ENCODE results near the gene CDH4.

CDH4 gene

DNA sequence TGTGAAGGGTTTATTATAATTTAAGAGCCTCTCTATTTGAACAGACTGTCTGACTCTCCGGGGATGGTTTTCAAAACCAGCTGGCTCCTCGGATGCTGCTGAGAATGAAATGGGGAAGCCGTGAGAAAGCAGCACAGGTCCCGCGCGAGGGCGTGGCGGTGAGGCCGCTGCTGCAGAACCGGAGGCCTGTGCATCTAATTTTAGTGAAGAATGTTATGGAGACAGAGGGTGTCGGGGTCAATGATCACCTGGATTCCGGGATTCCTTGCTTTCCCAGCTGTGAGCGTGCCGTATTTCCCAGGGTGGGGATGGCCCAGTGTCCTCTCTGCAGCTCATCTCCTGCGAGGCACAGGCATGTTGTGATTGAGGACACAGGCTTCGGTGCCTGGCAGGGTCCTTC, 348.0 kb downstream of the CDH4 start:
- no peak overlapping the region for H3K27ac ChIP-seq
- peaks cover 4% of the 10 kb centered on the region for H3K9me3 ChIP-seq
- no peaks in the 10 kb centered on the region for H3K4me1 ChIP-seq (ENCODE audit: control insufficient read depth in 1 of 2, insufficient read depth in 1 of 2, low read depth in 1 of 2, low read length in 1 of 2)
- H3K36me3 ChIP-seq = no peaks in the 10 kb centered on the region
- no peak overlapping the region for H3K4me3 ChIP-seq (ENCODE audit: low read depth in 1 of 2, low read length in 1 of 2)
- TF ChIP-seq, protein P1, sequence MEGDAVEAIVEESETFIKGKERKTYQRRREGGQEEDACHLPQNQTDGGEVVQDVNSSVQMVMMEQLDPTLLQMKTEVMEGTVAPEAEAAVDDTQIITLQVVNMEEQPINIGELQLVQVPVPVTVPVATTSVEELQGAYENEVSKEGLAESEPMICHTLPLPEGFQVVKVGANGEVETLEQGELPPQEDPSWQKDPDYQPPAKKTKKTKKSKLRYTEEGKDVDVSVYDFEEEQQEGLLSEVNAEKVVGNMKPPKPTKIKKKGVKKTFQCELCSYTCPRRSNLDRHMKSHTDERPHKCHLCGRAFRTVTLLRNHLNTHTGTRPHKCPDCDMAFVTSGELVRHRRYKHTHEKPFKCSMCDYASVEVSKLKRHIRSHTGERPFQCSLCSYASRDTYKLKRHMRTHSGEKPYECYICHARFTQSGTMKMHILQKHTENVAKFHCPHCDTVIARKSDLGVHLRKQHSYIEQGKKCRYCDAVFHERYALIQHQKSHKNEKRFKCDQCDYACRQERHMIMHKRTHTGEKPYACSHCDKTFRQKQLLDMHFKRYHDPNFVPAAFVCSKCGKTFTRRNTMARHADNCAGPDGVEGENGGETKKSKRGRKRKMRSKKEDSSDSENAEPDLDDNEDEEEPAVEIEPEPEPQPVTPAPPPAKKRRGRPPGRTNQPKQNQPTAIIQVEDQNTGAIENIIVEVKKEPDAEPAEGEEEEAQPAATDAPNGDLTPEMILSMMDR (IDR thresholded peaks at IDR 0.05) = no peak
- H3K27me3 ChIP-seq = no peaks in the 10 kb centered on the region

DNA sequence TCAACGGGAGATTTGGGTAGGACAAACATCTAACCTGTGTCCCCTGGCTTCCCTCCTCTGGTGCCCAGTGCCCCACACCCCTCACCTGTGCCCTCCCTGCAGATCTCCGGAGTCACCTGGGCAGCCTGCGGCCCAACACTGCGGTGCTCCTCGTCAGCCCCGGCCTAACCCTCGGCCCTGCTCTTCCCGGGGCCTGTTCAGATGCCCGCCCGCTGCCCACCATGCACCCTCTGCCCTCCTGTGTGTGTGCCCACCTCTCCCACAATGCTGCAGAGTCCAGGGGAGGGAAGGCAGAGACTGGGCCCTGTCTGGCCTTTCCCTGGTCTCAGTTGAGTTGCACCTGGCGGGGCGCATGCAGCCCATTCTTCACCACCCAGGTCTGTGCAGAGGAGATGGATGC, 349.3 kb downstream of the CDH4 start:
- no peaks in the 10 kb centered on the region for H3K27me3 ChIP-seq
- H3K36me3 ChIP-seq = no peaks in the 10 kb centered on the region
- TF ChIP-seq, protein P1 (IDR thresholded peaks at IDR 0.05) = no peak
- H3K27ac ChIP-seq = no peak overlapping the region
- H3K9me3 ChIP-seq = peaks cover 4% of the 10 kb centered on the region
- H3K4me1 ChIP-seq (ENCODE audit: control insufficient read depth in 1 of 2, insufficient read depth in 1 of 2, low read depth in 1 of 2, low read length in 1 of 2) = no peaks in the 10 kb centered on the region
- no peak overlapping the region for H3K4me3 ChIP-seq (ENCODE audit: low read depth in 1 of 2, low read length in 1 of 2)

DNA sequence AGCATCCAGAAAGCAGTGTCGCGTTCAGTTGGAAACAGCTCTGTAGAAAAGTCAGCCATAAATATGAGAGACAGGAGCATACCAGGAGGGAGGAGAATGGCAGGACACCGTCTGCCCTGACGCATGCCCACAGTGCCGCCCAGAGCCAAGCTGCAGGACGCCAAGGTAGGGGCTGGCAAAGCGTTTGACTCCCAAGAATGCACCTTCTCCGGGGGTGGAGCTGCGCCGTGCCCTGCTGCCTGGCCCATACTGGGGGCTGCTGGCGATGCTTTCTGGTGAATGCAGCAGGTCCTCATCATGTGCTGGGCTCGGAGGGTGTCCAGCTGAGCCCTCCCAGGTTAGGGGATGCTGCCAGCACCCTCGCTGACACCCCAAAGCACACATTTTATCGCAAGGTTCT, 349.8 kb downstream of the CDH4 start:
- Histone ChIP-seq H3K27ac (no peak overlapping the region), H3K27me3 (no peaks in the 10 kb centered on the region), H3K4me1 (ENCODE audit: control insufficient read depth in 1 of 2, insufficient read depth in 1 of 2, low read depth in 1 of 2, low read length in 1 of 2) (no peaks in the 10 kb centered on the region), H3K9me3 (peaks cover 4% of the 10 kb centered on the region), H3K36me3 (no peaks in the 10 kb centered on the region), H3K4me3 (ENCODE audit: low read depth in 1 of 2, low read length in 1 of 2) (no peak overlapping the region)
- TF ChIP-seq, protein P1 (IDR thresholded peaks at IDR 0.05) = no peak

DNA sequence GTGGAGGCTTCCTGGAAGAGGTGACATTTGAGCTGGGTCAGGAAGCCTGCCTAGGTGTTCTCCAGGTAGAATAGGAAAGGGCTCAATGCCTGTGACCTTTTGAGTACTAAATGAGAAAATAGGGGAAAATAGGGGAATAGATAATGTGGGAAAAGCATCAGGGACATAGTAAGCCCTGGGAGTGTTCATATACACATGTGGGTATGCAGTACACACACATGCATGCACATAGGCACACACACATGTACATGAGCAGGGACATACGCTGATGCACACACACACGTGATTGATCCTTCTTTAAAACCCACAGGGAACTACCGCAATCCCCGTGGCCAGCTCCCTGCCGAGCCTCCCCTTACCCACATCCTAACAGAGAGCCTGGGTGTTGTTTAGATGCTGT, 351.7 kb downstream of the CDH4 start:
- Histone ChIP-seq H3K27me3 (no peaks in the 10 kb centered on the region), H3K27ac (no peak overlapping the region), H3K9me3 (peaks cover 4% of the 10 kb centered on the region), H3K4me1 (ENCODE audit: control insufficient read depth in 1 of 2, insufficient read depth in 1 of 2, low read depth in 1 of 2, low read length in 1 of 2) (no peaks in the 10 kb centered on the region), H3K4me3 (ENCODE audit: low read depth in 1 of 2, low read length in 1 of 2) (no peak overlapping the region), H3K36me3 (no peaks in the 10 kb centered on the region)
- TF ChIP-seq, protein P1 (IDR thresholded peaks at IDR 0.05) = no peak

- H3K9me3 ChIP-seq = peaks cover 4% of the 10 kb centered on the region
- TF ChIP-seq, protein P1 (IDR thresholded peaks at IDR 0.05) = no peak
These were observed 352.5 kb downstream of the CDH4 start for GRCh38 chr20:61604549-61604948.

GRCh38 chr20:61605283-61605682, 353.2 kb downstream of the CDH4 start:
- Histone ChIP-seq H3K36me3 (no peaks in the 10 kb centered on the region), H3K4me1 (ENCODE audit: control insufficient read depth in 1 of 2, insufficient read depth in 1 of 2, low read depth in 1 of 2, low read length in 1 of 2) (no peaks in the 10 kb centered on the region), H3K27ac (no peak overlapping the region), H3K9me3 (peaks cover 4% of the 10 kb centered on the region), H3K27me3 (no peaks in the 10 kb centered on the region), H3K4me3 (ENCODE audit: low read depth in 1 of 2, low read length in 1 of 2) (no peak overlapping the region)
- TF ChIP-seq, protein P1 (IDR thresholded peaks at IDR 0.05) = no peak

More at GRCh38 chr20:61604549-61604948, 352.5 kb downstream of the CDH4 start:
- Histone ChIP-seq H3K4me1 (ENCODE audit: control insufficient read depth in 1 of 2, insufficient read depth in 1 of 2, low read depth in 1 of 2, low read length in 1 of 2) (no peaks in the 10 kb centered on the region), H3K27ac (no peak overlapping the region), H3K27me3 (no peaks in the 10 kb centered on the region), H3K4me3 (ENCODE audit: low read depth in 1 of 2, low read length in 1 of 2) (no peak overlapping the region), H3K36me3 (no peaks in the 10 kb centered on the region)
